GM21515 (cell line): ENCODE results near the gene ESX1.
"Not testable (repeated sequence)": the region's sequence is repeated elsewhere in the genome, so short reads cannot be mapped to it uniquely, and the experiment has no call there.

Experiments used
- ATAC-seq: cut with Tn5 transposase; IDR thresholded peaks from one replicate; pipeline ENCODE4 v1.9.1; 2021; ENCODE audit not compliant: unreplicated experiment

The ESX1 gene

DNA sequence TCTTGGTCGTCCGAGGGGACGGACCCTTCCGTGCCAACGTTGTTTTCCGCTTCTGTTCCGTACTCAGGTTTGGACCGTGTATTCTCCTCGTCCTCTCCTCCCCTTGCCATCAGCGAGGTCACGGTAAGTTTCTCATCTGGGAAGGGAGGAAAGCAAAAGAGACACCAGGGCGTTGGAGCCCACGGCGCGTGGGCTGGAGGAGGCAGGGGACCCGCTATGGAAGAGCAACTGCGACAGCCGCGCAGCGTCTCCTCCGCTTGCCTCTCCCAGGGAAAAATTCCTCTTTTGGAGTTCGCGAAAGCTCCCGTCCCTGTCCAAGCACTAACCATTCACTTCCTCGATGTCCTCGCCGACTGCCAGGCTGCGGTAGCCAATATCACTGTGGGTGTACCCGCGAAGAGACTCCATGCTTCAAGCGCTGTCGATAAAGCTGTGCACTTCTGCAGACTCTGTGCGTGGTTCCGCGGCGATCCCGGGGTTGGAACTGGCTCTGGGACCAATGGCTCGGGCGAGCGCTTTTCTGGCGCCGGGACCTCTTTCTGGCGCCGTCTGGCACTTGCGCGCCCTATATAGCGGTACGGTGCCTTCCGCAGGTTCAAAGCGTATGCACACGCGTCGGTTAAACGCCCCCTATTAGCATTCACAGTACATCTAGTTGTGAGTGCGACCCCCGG is at the start of gene ESX1:
ESX1 (minus strand) TSS at position 492 of the 674 bp plus-strand sequence; CDS start at position 408, 84 bp downstream.
- no peak for ATAC-seq

DNA sequence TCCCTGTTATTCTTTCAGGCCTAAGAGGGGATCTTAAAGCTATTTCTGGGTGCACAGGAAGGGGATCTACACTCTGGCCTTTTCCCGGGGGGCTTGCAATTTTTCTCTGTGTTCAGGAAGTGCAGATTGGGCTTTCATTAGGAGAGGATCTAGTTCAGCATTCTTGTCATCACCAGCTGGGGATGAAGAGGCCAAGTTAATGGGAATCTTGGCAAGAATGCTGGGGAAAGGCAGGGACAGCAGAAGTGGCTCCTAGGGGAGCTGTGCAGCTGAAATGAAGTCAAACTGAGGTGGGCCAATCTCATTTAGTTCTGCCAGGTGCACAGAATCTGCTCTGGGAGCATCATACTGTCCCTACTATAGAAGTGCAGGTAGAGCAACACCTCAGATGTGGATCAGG is 40.9 kb upstream of the ESX1 start:
- no peak for ATAC-seq

DNA sequence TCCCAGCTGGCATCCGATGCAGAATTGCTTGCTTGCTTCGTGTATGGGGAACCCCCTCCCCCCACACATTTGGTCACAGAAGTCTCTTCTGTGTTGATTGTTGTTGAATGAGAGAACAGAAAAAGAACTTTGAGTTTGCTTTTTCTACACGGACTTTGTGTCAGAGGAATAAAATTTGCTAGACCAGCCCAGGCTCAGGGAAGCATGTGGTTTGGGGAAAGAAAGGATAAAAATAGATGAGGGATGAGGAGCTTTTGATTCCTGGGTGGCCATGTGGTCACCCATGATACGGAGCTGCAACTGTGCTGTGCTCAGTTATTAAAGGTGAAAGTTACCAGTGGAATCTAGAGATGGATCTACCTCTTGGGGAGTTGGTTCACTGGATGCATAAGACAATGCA is 34.2 kb upstream of the ESX1 start:
- ATAC-seq, result no peak

DNA sequence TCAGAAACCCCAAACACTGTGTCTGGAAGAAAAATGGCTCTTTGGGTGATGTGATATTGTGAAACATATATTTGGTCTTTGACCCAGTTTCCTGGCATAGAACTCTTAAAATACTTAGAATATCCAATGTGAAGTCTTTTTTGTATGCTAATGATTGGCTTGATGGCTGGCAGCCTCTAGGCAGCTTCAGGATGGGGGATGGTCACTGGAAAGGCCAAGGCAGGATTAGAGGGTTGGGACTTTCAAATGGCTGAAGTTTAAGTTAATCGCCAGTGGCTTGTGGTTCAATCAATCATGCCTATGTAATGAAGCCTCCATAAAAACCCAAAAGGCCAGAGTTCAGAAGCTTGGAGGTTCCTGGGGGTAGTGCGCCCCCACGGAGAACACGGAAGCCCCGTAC is 33.5 kb upstream of the ESX1 start:
- ATAC-seq, result no peak

- ATAC-seq, result no peak
These were observed 30.5 kb upstream of the ESX1 start for GRCh38 chrX:104285201-104285600.

GRCh38 chrX:104284507-104284906 is 29.8 kb upstream of the ESX1 start:
- ATAC-seq, result no peak

- ATAC-seq, result no peak
These were observed 27.5 kb upstream of the ESX1 start for GRCh38 chrX:104282166-104282725.

GRCh38 chrX:104281564-104281963 is 26.8 kb upstream of the ESX1 start:
- ATAC-seq, result no peak

DNA sequence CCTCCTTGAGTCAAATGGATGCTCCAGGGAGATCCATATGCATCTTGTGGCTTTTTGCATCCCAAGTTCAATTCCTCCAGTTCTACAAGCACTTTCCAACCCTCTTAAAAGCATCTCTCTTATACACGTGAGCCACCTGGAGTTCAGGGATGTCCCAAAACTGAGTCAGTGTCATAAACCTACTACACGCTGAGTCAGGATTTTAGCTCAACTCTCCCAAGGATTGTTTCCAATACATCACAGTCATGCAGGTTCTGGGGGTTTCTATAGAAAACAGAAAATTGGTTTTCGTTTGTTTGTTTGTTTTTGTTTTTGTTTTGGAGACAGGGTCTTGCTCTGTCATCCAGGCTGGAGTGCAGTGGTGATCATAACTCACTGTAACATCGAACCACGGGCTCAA is 25.9 kb upstream of the ESX1 start:
- ATAC-seq, result no peak

DNA sequence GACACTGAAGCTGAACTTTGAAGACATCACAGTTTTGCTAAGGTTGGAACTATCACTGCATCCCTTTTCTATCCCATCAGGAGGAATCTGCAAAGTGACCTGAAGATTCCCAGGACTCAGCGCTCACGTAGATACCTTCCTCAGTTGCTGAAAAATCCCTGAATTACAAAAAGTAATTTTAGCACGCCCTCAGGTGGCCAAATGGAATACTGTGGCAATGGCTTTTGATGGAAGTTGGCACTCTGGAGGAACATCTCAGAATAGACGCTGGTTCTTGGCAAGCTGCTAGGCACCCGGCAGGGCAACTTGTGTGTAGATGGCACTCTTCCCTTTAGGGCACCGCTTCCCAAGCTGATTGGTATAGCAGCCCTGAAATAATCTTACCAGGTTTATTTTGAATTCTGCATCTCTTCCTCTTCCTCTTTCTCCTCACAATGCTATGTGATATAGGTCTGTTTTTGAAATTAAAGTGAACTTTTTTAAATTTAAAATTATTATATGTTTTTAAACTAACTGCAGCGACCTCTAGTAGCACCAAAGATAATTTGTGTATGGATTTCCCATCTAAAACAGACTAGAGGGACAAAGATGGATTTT is 16.3 kb upstream of the ESX1 start:
- no peak for ATAC-seq

DNA sequence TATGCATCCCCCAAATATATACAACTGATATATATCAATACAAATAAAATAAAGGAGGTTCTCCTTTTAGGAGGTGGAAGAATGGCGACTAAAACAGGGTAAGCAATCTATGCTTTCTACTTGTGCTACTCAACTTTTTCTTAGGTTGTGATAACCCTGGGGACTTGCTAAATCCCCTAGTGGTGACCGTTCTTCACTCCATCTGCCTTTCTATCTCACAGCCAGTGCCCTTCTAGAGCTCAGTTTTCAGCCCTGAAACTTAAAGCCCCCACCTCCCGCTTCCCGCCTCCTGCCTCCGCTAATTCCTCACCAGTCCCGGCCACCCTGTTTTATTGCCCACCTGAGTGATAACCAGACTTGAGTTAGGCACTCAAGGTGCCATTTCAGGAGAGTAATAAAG is 15.5 kb upstream of the ESX1 start:
- ATAC-seq, result no peak

DNA sequence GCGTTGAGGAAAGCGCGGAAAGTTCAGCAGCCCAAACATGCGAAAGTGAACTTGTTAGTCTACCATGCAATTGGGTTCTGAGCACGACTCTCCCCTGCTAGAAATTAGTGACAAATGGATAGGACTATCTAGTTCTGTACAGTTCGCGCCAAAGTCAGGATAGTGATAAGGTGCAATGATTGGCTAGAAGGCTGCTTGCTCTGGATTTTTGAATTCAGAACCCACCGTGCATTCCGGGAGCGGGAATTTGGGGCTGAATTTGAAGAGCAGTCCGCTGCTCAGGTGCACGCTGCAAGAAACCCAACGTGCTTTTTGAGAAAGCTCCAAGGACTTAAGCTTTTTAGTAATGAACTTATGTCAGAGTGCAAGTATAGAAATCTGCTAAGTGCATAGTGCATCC is 732 bp upstream of the ESX1 start:
- no peak for ATAC-seq

DNA sequence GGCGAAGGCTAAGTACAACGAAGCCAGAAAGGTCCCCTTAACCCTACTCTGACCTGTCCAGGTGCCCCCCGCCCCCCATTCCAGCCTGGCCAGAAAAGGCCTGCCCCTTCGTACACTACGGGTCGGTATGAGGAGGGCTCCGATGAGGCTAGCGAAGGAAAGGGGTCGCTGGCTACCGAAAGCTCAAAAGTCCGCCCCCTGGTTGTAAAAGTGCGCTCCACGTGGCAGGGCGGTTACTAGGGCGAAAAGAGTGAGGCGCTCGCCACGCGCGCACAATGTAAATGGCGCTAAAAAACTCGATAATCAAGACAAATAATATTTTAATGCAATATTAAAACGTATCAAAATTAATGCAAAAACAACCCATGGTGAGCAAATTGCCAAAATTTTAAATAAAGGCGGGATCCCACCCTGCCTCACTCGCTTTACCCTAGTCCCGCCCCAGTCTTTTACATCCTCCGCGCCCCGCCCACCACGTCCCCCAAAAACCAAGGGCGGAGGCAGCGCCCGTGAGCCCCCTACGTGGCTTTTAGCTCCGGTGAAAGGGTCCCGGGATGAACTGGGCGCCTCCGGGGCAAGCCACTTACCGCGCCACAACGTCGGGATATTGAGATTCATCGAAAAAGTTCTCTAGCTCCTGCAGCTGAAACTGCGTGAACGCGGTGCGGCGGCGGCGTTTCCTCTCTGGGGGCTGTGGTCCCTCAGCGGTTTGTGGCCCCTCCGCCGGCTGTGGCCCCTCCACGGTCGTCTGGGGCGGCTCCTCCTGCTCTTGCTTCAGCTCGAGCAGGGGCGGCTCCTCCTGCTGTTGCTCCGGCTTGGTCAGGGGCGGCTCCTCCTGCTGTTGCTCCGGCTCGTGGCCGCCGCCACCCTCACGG is 929 bp downstream of the ESX1 start:
- ATAC-seq, result no peak

- no peak for ATAC-seq
These were observed 4.3 kb downstream of the ESX1 start for GRCh38 chrX:104250470-104250869.

- not testable (repeated sequence) for ATAC-seq
These were observed 24.7 kb downstream of the ESX1 start for GRCh38 chrX:104230060-104230459.

GRCh38 chrX:104211187-104211586 is 43.5 kb downstream of the ESX1 start:
- no peak for ATAC-seq

- no peak for ATAC-seq
These were observed 49.2 kb downstream of the ESX1 start for GRCh38 chrX:104205548-104205947.
